ENCODE measurements around the gene DEUP1.
A peak's percentile ranks its signal among the peaks of the same experiment; 100 is the strongest.

- TF ChIP-seq CTCF (IDR thresholded peaks at IDR 0.05) (peak in 1 of 7 experiments; percentile 22), POLR2A (IDR thresholded peaks at IDR 0.05) (no peak)
These were observed 151.2 kb downstream of the DEUP1 start for GRCh38 chr11:93481696-93482095.
